HepG2 (cell line): Measurements from ENCODE around the gene ABCB11. TPM values are rescaled to one million over a fixed set of nuclear protein-coding genes. Genes with fewer than 3 reads are reported as not detected.

Source experiments
- AGO1 ChIP-seq: fragments of 200-400 bp; formaldehyde crosslinking; IDR thresholded peaks from 2 replicates; pipeline ENCODE4 v1.6.1; 2017; ENCODE audit warnings: mild to moderate bottlenecking, low read depth, low read length, moderate library complexity; ENCODE audit not compliant: poor library complexity, severe bottlenecking
- ATF3 ChIP-seq: sonication (generic); formaldehyde crosslinking; IDR thresholded peaks from 2 replicates; pipeline ENCODE4 v1.4.0; 2020; ENCODE audit warnings: missing genetic modification reagents
- BCL6 ChIP-seq: IDR thresholded peaks from 2 replicates; pipeline ENCODE4 v1.6.1; 2016; ENCODE audit warnings: missing genetic modification reagents, missing compliant biosample characterization
- MBD4 ChIP-seq: IDR thresholded peaks from 2 replicates; pipeline ENCODE4 v1.6.1; 2012; ENCODE audit warnings: low read length, inconsistent platforms, borderline replicate concordance
- MIXL1 ChIP-seq: IDR thresholded peaks from 2 replicates; pipeline ENCODE4 v1.6.1; 2016
- NPAS2 ChIP-seq: sonication (generic); formaldehyde crosslinking; IDR thresholded peaks from 2 replicates; pipeline ENCODE4 v1.8.0; 2022; ENCODE audit warnings: mild to moderate bottlenecking, missing genetic modification reagents, borderline replicate concordance
- RXRA ChIP-seq: sonication (generic); formaldehyde crosslinking; IDR thresholded peaks from 2 replicates; pipeline ENCODE4 v1.5.1; 2020; ENCODE audit warnings: missing genetic modification reagents
- SRY ChIP-seq: sonication (generic); formaldehyde crosslinking; IDR thresholded peaks from 2 replicates; pipeline ENCODE4 v1.8.0; 2022; ENCODE audit warnings: mild to moderate bottlenecking, missing genetic modification reagents
- SSRP1 ChIP-seq: IDR thresholded peaks from 2 replicates; pipeline ENCODE4 v1.6.1; 2016; ENCODE audit warnings: control low read depth
- ZFAT ChIP-seq: sonication (generic); formaldehyde crosslinking; conservative IDR thresholded peaks from 2 replicates; pipeline ENCODE4 v1.8.1; 2023; ENCODE audit warnings: missing genetic modification reagents, inconsistent platforms
- ZFY ChIP-seq: sonication (generic); formaldehyde crosslinking; IDR thresholded peaks from 2 replicates; pipeline ENCODE4 v1.4.0; 2020; ENCODE audit warnings: missing genetic modification reagents
- ZNF180 ChIP-seq: sonication (generic); formaldehyde crosslinking; IDR thresholded peaks from 2 replicates; pipeline ENCODE4 v1.4.0; 2020; ENCODE audit warnings: low read depth, missing genetic modification reagents, borderline replicate concordance
- ZNF234 ChIP-seq: sonication (generic); formaldehyde crosslinking; conservative IDR thresholded peaks from 2 replicates; pipeline ENCODE4 v1.5.1; 2020; ENCODE audit warnings: mild to moderate bottlenecking, missing genetic modification reagents
- ZNF460 ChIP-seq: sonication (generic); formaldehyde crosslinking; IDR thresholded peaks from 2 replicates; pipeline ENCODE4 v1.5.1; 2020; ENCODE audit warnings: missing genetic modification reagents, mild to moderate bottlenecking, borderline replicate concordance
- ZNF567 ChIP-seq: sonication (generic); formaldehyde crosslinking; IDR thresholded peaks from 2 replicates; pipeline ENCODE4 v1.8.1; 2023; ENCODE audit warnings: mild to moderate bottlenecking, missing genetic modification reagents, borderline replicate concordance
- ZNF574 ChIP-seq: sonication (generic); formaldehyde crosslinking; IDR thresholded peaks from 2 replicates; pipeline ENCODE4 v1.4.0; 2020; ENCODE audit warnings: missing genetic modification reagents
- ZNF709 ChIP-seq: sonication (generic); formaldehyde crosslinking; IDR thresholded peaks from 2 replicates; pipeline ENCODE4 v1.5.0; 2020; ENCODE audit warnings: mild to moderate bottlenecking, missing genetic modification reagents
- ZNF776 ChIP-seq: sonication (generic); formaldehyde crosslinking; IDR thresholded peaks from 2 replicates; pipeline ENCODE4 v1.4.0; 2020; ENCODE audit warnings: mild to moderate bottlenecking, missing genetic modification reagents
- polyA plus RNA-seq, 8 experiments: library from polyadenylated mRNA; depleted of rRNA in 3 of 8; stranded (reverse) in 7 of 8; unstranded in 1 of 8; fragments of >200 nt; fragmentation: Illumina TruSeq in 4 of 8; extraction: Trizol in 4 of 8; gene quantifications; 2 replicates each; pipeline versions ENCODE4 v1.2.1 to v1.2.3, GENCODE V29; 2011 to 2016; ENCODE audit warnings: low read depth in 4 of 8, missing spikeins in 1 of 8, mixed read lengths in 1 of 8; ENCODE audit not compliant: insufficient read depth in 1 of 8
- total RNA-seq, 5 experiments: library from RNA; depleted of rRNA; stranded (reverse); fragments of >200 nt; fragmentation: Illumina TruSeq; extraction: Trizol; gene quantifications; 2 replicates each; pipeline ENCODE4 v1.2.3, GENCODE V29; 2016; ENCODE audit warnings: low read depth in 1 of 5
- TF ChIP-seq, protein P1 (sequence below): sonication (generic); formaldehyde crosslinking; IDR thresholded peaks from 2 replicates; pipeline ENCODE4 v1.8.0; 2023; ENCODE audit warnings: mild to moderate bottlenecking, missing genetic modification reagents
- TF ChIP-seq, protein P2 (sequence below): sonication (generic); formaldehyde crosslinking; IDR thresholded peaks from 2 replicates; pipeline ENCODE4 v1.8.1; 2023; ENCODE audit warnings: mild to moderate bottlenecking, inconsistent platforms, moderate library complexity, missing genetic modification reagents, borderline replicate concordance
- TF ChIP-seq, protein P3 (sequence below): sonication (generic); formaldehyde crosslinking; IDR thresholded peaks from 2 replicates; pipeline ENCODE4 v1.4.0; 2020; ENCODE audit warnings: missing genetic modification reagents
- TF ChIP-seq, protein P4 (sequence below): IDR thresholded peaks from 2 replicates; pipeline ENCODE4 v1.6.1; 2018; ENCODE audit warnings: missing genetic modification reagents, mild to moderate bottlenecking, missing compliant biosample characterization

Gene ABCB11
- total and polyA plus RNA-seq, 2 of the 13 experiments (the other 11 are each of a cell fraction or from before 2014, with no cell fraction given): not detected

DNA sequence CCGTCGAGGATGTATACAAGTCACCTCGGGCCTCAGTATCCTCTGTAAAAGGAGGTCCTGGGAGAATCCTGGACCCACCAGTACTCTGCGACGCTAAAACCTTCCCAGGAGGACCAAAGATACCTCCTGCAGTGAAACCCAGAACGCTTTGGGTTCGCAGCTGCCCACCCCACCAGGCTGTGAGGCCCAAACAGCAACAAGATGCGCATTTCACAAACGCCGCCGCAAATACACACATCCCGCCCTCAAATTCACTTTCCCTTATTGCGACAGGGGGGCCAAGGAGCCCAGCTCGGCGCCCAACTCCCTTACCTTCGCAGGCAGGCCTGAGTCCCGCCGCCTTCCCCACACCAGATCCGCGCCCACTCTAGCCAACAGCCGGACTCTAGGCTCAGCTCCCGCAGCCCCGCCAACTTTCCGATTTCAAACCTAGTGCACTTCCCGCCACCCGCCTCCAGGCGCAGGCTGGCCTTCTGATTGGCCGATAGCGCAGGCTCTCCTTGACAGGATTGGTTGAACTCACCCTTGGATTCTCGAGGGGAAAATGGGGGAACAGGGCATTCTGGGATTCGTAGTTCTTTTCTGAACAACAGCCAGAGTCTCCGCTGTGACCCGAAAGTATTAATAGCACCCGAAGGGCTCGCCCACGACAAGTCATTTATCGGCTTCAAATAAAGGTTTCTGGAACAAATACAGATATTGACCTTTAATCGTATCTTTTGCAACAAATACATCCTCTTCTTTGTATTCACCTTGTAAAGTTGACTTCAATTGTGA, 140.9 kb downstream of the ABCB11 start, which contains the start of gene SPC25 (continued):
- TF ChIP-seq, protein P1, sequence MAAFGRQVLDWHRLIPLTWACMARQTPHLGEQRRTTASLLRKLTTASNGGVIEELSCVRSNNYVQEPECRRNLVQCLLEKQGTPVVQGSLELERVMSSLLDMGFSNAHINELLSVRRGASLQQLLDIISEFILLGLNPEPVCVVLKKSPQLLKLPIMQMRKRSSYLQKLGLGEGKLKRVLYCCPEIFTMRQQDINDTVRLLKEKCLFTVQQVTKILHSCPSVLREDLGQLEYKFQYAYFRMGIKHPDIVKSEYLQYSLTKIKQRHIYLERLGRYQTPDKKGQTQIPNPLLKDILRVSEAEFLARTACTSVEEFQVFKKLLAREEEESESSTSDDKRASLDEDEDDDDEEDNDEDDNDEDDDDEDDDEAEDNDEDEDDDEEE (CRISPR knock-in tag): no peak
- no peak for TF ChIP-seq BCL6 (CRISPR knock-in tag)
- peak; percentile 92 for TF ChIP-seq ZFY (CRISPR knock-in tag)
- no peak for TF ChIP-seq ATF3
- TF ChIP-seq MIXL1 (CRISPR knock-in tag): peak; percentile 64
- peak; percentile 44 for TF ChIP-seq AGO1
- no peak for TF ChIP-seq NPAS2 (CRISPR knock-in tag)
- 0 out of 2 replicates have a peak, but pooled peaks have one; percentile 18 for TF ChIP-seq ZNF776
- no peak for TF ChIP-seq ZNF234 (CRISPR knock-in tag)
- TF ChIP-seq MBD4: no peak
- TF ChIP-seq, protein P2, sequence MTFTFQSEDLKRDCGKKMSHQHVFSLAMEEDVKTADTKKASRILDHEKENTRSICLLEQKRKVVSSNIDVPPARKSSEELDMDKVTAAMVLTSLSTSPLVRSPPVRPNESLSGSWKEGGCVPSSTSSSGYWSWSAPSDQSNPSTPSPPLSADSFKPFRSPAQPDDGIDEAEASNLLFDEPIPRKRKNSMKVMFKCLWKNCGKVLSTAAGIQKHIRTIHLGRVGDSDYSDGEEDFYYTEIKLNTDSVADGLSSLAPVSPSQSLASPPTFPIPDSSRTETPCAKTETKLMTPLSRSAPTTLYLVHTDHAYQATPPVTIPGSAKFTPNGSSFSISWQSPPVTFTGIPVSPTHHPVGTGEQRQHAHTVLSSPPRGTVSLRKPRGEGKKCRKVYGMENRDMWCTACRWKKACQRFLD (CRISPR knock-in tag): peak; percentile 79; the same call in 1 of the 2 replicates
- 0 out of 2 replicates have a peak, but pooled peaks have one; percentile 89 for TF ChIP-seq ZNF567
- TF ChIP-seq, protein P3, sequence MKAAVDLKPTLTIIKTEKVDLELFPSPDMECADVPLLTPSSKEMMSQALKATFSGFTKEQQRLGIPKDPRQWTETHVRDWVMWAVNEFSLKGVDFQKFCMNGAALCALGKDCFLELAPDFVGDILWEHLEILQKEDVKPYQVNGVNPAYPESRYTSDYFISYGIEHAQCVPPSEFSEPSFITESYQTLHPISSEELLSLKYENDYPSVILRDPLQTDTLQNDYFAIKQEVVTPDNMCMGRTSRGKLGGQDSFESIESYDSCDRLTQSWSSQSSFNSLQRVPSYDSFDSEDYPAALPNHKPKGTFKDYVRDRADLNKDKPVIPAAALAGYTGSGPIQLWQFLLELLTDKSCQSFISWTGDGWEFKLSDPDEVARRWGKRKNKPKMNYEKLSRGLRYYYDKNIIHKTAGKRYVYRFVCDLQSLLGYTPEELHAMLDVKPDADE (CRISPR knock-in tag): no peak
- TF ChIP-seq SSRP1 (CRISPR knock-in tag): no peak
- peak; percentile 90 for TF ChIP-seq ZNF574 (CRISPR knock-in tag)
- 0 out of 2 replicates have a peak, but pooled peaks have one; percentile 35 for TF ChIP-seq ZFAT (CRISPR knock-in tag)
- no peak for TF ChIP-seq SRY (CRISPR knock-in tag)
- TF ChIP-seq ZNF709: no peak
- TF ChIP-seq, protein P4, sequence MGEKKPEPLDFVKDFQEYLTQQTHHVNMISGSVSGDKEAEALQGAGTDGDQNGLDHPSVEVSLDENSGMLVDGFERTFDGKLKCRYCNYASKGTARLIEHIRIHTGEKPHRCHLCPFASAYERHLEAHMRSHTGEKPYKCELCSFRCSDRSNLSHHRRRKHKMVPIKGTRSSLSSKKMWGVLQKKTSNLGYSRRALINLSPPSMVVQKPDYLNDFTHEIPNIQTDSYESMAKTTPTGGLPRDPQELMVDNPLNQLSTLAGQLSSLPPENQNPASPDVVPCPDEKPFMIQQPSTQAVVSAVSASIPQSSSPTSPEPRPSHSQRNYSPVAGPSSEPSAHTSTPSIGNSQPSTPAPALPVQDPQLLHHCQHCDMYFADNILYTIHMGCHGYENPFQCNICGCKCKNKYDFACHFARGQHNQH (CRISPR knock-in tag): peak; percentile 33; the same call in 1 of the 2 replicates
- TF ChIP-seq RXRA (CRISPR knock-in tag): peak; percentile 57; the same call in 1 of the 2 replicates
- TF ChIP-seq ZNF460 (CRISPR knock-in tag): no peak
- TF ChIP-seq ZNF180: no peak
